SU-DHL-6 (cell line): ENCODE measurements around the gene SRGAP3.

Experiments
- H2AFZ ChIP-seq: fragments of 200-600 bp; sonication (generic); 2 replicates; pipeline ENCODE4 v1.6.1; 2014; ENCODE audit warnings: low read depth, mild to moderate bottlenecking, moderate library complexity, mixed read lengths, antibody characterized with exemption, low read length; ENCODE audit not compliant: severe bottlenecking
- H3F3A ChIP-seq: fragments of 200-600 bp; shearing (Covaris generic); 2 replicates; pipeline ENCODE4 v1.6.0; 2016; ENCODE audit warnings: antibody characterized with exemption, mild to moderate bottlenecking; ENCODE audit not compliant: insufficient read depth
- H3K27ac ChIP-seq: fragments of 200-600 bp; sonication (generic); 2 replicates; pipeline ENCODE4 v1.5.1; 2016; ENCODE audit warnings: low read depth, mild to moderate bottlenecking, low read length, moderate library complexity, mixed read lengths
- H3K27me3 ChIP-seq: fragments of 200-600 bp; sonication (generic), shearing (Covaris generic); 2 replicates; pipeline ENCODE4 v1.6.0; 2014; ENCODE audit warnings: mild to moderate bottlenecking, low read length
- H3K36me3 ChIP-seq: fragments of 200-600 bp; sonication (generic); 2 replicates; pipeline ENCODE4 v1.6.1; 2014; ENCODE audit warnings: mild to moderate bottlenecking, low read length, mixed read lengths
- H3K4me2 ChIP-seq: fragments of 300-600, 200-600 bp; shearing (Covaris generic), sonication (generic); 2 replicates; pipeline ENCODE4 v1.6.0; 2014; ENCODE audit warnings: low read length, low read depth, mild to moderate bottlenecking; ENCODE audit not compliant: poor library complexity, severe bottlenecking
- H3K4me3 ChIP-seq: fragments of 200-600 bp; sonication (generic); 2 replicates; pipeline ENCODE4 v1.5.1; 2014; ENCODE audit warnings: antibody characterized with exemption, low read length, mild to moderate bottlenecking, mixed read lengths; ENCODE audit not compliant: insufficient read depth, poor library complexity, severe bottlenecking
- H3K79me2 ChIP-seq: fragments of 200-600 bp; sonication (generic); 2 replicates; pipeline ENCODE4 v1.6.1; 2014; ENCODE audit warnings: mild to moderate bottlenecking, low read length, moderate library complexity; ENCODE audit not compliant: insufficient read depth
- H3K9ac ChIP-seq: fragments of 200-600 bp; sonication (generic); 2 replicates; pipeline ENCODE4 v1.7.0; 2014; ENCODE audit warnings: mild to moderate bottlenecking, low read length
- H3K9me2 ChIP-seq: fragments of 200-600 bp; sonication (generic); replicated peaks from 2 replicates; pipeline ENCODE4 v1.6.1; 2014; ENCODE audit warnings: low read length; ENCODE audit not compliant: insufficient read depth
- H3K9me3 ChIP-seq: fragments of 200-600 bp; sonication (generic); 2 replicates; pipeline ENCODE4 v1.6.1; 2014; ENCODE audit warnings: low read length, mixed read lengths; ENCODE audit not compliant: insufficient read depth
- H4K20me1 ChIP-seq: fragments of 200-600 bp; sonication (generic); 2 replicates; pipeline ENCODE4 v1.6.1; 2014; ENCODE audit warnings: low read depth, mild to moderate bottlenecking, antibody characterized with exemption, low read length, moderate library complexity, mixed read lengths
- CTCF ChIP-seq: fragments of 200-600 bp; sonication (generic); IDR thresholded peaks from one replicate; pipeline ENCODE4 v1.5.1; 2017; ENCODE audit warnings: antibody characterized with exemption, mild to moderate bottlenecking, low read length, moderate library complexity; ENCODE audit not compliant: insufficient read depth, poor library complexity, severe bottlenecking
- EZH2phosphoT487 ChIP-seq: fragments of 200-600 bp; sonication (generic), shearing (Covaris generic); conservative IDR thresholded peaks from 2 replicates; pipeline ENCODE4 v1.6.1; 2018; ENCODE audit warnings: mild to moderate bottlenecking, antibody characterized with exemption, low read length, moderate library complexity, mixed read lengths

SRGAP3 gene

GRCh38 chr3:9255976-9256375 is 6.5 kb upstream of the SRGAP3 start:
- Histone ChIP-seq H4K20me1 (no peaks in the 10 kb centered on the region), H3F3A (no peaks in the 10 kb centered on the region), H3K9me2 (no peaks in the 10 kb centered on the region), H3K9ac (no peak overlapping the region), H2AFZ (no peak overlapping the region), H3K9me3 (no peaks in the 10 kb centered on the region), H3K36me3 (no peaks in the 10 kb centered on the region), H3K27me3 (0 out of 2 replicates have a peak, but pooled peaks cover 4% of the 10 kb centered on the region), H3K4me3 (no peak overlapping the region), H3K27ac (no peak overlapping the region), H3K79me2 (no peaks in the 10 kb centered on the region), H3K4me2 (no peak overlapping the region)
- TF ChIP-seq CTCF, result no peak

GRCh38 chr3:9254764-9255163 is 5.3 kb upstream of the SRGAP3 start:
- no peak overlapping the region for H3K4me3 ChIP-seq
- H2AFZ ChIP-seq, result no peak overlapping the region

GRCh38 chr3:9253327-9253726 is 3.9 kb upstream of the SRGAP3 start:
- Histone ChIP-seq H3K36me3 (no peaks in the 10 kb centered on the region), H3K4me2 (no peak overlapping the region), H3K9me3 (no peaks in the 10 kb centered on the region), H3K27ac (no peak overlapping the region), H4K20me1 (no peaks in the 10 kb centered on the region), H3K9ac (no peak overlapping the region), H3F3A (no peaks in the 10 kb centered on the region), H3K79me2 (no peaks in the 10 kb centered on the region), H3K9me2 (no peaks in the 10 kb centered on the region), H2AFZ (no peak overlapping the region), H3K4me3 (no peak overlapping the region), H3K27me3 (0 out of 2 replicates have a peak, but pooled peaks cover 4% of the 10 kb centered on the region)
- TF ChIP-seq CTCF, result no peak
- TF ChIP-seq EZH2phosphoT487, result no peak

More at GRCh38 chr3:9254764-9255163, 5.3 kb upstream of the SRGAP3 start:
- no peak for TF ChIP-seq CTCF
- Histone ChIP-seq H3K27ac (no peak overlapping the region), H3K36me3 (no peaks in the 10 kb centered on the region), H3K79me2 (no peaks in the 10 kb centered on the region), H3K9ac (no peak overlapping the region), H3K9me3 (no peaks in the 10 kb centered on the region), H4K20me1 (no peaks in the 10 kb centered on the region), H3K4me2 (no peak overlapping the region), H3K9me2 (no peaks in the 10 kb centered on the region), H3K27me3 (0 out of 2 replicates have a peak, but pooled peaks cover 4% of the 10 kb centered on the region), H3F3A (no peaks in the 10 kb centered on the region)
